ENCODE data around the gene PTGES3L.

DNA sequence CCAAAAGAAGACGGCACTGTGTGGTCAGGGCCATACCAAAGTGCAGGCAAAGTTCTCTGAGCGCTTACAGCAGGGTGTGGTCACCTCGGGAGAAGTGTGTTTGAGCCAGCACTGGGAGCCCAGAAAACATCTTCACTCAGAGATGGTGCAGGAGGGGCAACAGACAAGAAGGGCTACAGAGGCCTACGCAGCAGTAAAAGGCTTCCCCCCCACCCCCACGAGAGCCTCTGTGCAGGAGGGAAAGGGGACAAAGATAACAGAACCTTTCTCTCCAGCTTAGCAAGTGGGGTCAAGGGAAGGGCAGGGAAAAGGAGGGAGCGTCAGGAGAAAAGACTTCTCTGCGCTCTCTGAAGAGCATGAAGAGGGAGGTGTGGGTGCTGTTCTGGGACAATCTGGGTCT, 39.5 kb upstream of the PTGES3L start:
- TF ChIP-seq, protein P1, sequence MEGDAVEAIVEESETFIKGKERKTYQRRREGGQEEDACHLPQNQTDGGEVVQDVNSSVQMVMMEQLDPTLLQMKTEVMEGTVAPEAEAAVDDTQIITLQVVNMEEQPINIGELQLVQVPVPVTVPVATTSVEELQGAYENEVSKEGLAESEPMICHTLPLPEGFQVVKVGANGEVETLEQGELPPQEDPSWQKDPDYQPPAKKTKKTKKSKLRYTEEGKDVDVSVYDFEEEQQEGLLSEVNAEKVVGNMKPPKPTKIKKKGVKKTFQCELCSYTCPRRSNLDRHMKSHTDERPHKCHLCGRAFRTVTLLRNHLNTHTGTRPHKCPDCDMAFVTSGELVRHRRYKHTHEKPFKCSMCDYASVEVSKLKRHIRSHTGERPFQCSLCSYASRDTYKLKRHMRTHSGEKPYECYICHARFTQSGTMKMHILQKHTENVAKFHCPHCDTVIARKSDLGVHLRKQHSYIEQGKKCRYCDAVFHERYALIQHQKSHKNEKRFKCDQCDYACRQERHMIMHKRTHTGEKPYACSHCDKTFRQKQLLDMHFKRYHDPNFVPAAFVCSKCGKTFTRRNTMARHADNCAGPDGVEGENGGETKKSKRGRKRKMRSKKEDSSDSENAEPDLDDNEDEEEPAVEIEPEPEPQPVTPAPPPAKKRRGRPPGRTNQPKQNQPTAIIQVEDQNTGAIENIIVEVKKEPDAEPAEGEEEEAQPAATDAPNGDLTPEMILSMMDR (IDR thresholded peaks at IDR 0.05): no peak
- no peak for TF ChIP-seq MEF2A (IDR thresholded peaks at IDR 0.05; ENCODE audit: borderline replicate concordance, low read depth)
- TF ChIP-seq EZH2phosphoT487 (IDR thresholded peaks at IDR 0.05; ENCODE audit: borderline replicate concordance, low read depth): no peak
- TF ChIP-seq PBX3 (IDR thresholded peaks at IDR 0.05): no peak
- no peak for TF ChIP-seq TAF1 (IDR thresholded peaks at IDR 0.05; ENCODE audit: borderline replicate concordance, low read depth, low read length)
- TF ChIP-seq FOSL2 (IDR thresholded peaks at IDR 0.05; ENCODE audit: borderline replicate concordance, low read depth): no peak
- no peak for TF ChIP-seq ELF1 (IDR thresholded peaks at IDR 0.05)
- TF ChIP-seq USF2 (IDR thresholded peaks at IDR 0.05; ENCODE audit: borderline replicate concordance, low read depth, low read length): no peak
- TF ChIP-seq RXRA (IDR thresholded peaks at IDR 0.05; ENCODE audit: borderline replicate concordance, low read depth): no peak
- TF ChIP-seq REST (IDR thresholded peaks at IDR 0.05; ENCODE audit: low read depth, low read length): no peak
